ENCODE data around the gene FNDC11.

The FNDC11 gene

DNA sequence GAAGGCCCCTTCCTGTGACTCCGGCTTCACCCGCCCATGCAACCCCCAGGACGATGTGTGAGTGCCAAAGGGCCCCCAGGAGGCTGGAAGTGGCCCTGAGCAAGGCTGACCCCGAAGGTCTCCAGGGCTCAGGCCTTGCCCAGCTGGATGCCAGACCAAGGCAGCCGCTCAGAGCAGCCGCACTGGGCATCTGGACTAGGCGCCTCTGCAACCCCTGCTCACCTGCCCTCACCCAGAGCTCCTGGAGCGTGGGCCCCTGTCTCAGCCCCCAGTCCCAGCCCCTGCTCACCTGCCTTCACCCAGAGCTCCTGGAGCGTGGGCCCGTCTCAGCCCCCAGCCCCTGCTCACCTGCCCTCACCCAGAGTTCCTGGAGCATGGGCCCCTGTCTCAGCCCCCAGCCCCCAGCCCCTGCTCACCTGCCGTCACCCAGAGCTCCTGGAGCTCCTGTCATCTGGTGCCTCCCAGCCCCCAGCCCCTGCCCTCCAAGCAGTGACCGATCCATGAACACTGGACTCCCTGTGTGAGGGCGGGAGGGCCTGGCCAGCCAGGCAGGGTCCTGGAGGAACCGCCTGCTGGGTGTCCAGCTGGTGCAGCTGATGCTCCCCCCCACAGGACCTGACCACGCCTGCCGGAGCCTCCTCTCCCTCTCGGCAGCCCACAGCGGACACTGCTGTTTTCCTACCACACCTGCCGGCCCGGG lies 7.6 kb upstream of the FNDC11 start:
- Histone ChIP-seq H3K18ac (ENCODE audit: low read length) (no peak overlapping the region), H2BK5ac (ENCODE audit: low read length) (no peak overlapping the region), H3K27me3 (ENCODE audit: insufficient read depth, low read length, poor library complexity) (no peaks in the 10 kb centered on the region), H3K4me1 (ENCODE audit: control insufficient read depth, low read depth, low read length) (no peaks in the 10 kb centered on the region), H4K5ac (ENCODE audit: low read length) (no peak overlapping the region), H3K36me3 (ENCODE audit: control insufficient read depth, insufficient read depth, low read length) (no peaks in the 10 kb centered on the region), H3K4me3 (ENCODE audit: low read length) (no peak overlapping the region), H3K79me1 (ENCODE audit: low read length) (no peaks in the 10 kb centered on the region), H3K79me2 (ENCODE audit: control insufficient read depth, insufficient read depth, low read length) (no peaks in the 10 kb centered on the region), H3K23ac (ENCODE audit: low read length) (no peak overlapping the region), H3K9ac (ENCODE audit: low read length) (no peak overlapping the region), H4K8ac (ENCODE audit: low read depth, low read length) (no peak overlapping the region), H3K27ac (ENCODE audit: low read depth, low read length) (no peak overlapping the region), H2AK5ac (ENCODE audit: low read length) (no peak overlapping the region), H3K56ac (ENCODE audit: low read length) (no peak overlapping the region), H3K4me2 (ENCODE audit: low read length) (no peak overlapping the region), H3K4ac (ENCODE audit: low read depth, low read length) (no peak overlapping the region), H2BK120ac (ENCODE audit: low read depth, low read length) (no peak overlapping the region), H2BK15ac (replicated peaks; ENCODE audit: low read depth) (no peak overlapping the region)
- no peak for DNase-seq
- WGBS (ENCODE audit: extremely low coverage, insufficient coverage, low lambda C conversion rate), result no CpG with 5 or more reads among the region's 20 CpGs

GRCh38 chr20:63546956-63547724 lies 6.8 kb upstream of the FNDC11 start:
- no peak for DNase-seq
- H3K18ac ChIP-seq (ENCODE audit: low read length), result no peak overlapping the region
- no peak overlapping the region for H2BK15ac ChIP-seq (replicated peaks; ENCODE audit: low read depth)
- no peak overlapping the region for H3K23ac ChIP-seq (ENCODE audit: low read length)
- WGBS (ENCODE audit: extremely low coverage, insufficient coverage, low lambda C conversion rate), result no CpG with 5 or more reads among the region's 58 CpGs
- no peaks in the 10 kb centered on the region for H3K4me1 ChIP-seq (ENCODE audit: control insufficient read depth, low read depth, low read length)
- no peak overlapping the region for H2AK5ac ChIP-seq (ENCODE audit: low read length)
- no peaks in the 10 kb centered on the region for H3K79me2 ChIP-seq (ENCODE audit: control insufficient read depth, insufficient read depth, low read length)
- H3K27ac ChIP-seq (ENCODE audit: low read depth, low read length), result no peak overlapping the region
- no peak overlapping the region for H3K9ac ChIP-seq (ENCODE audit: low read length)
- H3K4me2 ChIP-seq (ENCODE audit: low read length), result no peak overlapping the region
- no peaks in the 10 kb centered on the region for H3K36me3 ChIP-seq (ENCODE audit: control insufficient read depth, insufficient read depth, low read length)
- H4K5ac ChIP-seq (ENCODE audit: low read length), result no peak overlapping the region
- H4K8ac ChIP-seq (ENCODE audit: low read depth, low read length), result no peak overlapping the region
- no peak overlapping the region for H3K4me3 ChIP-seq (ENCODE audit: low read length)
- no peaks in the 10 kb centered on the region for H3K27me3 ChIP-seq (ENCODE audit: insufficient read depth, low read length, poor library complexity)
- H2BK120ac ChIP-seq (ENCODE audit: low read depth, low read length), result no peak overlapping the region
- H3K56ac ChIP-seq (ENCODE audit: low read length), result peak overlapping the region; percentile 74
- H3K4ac ChIP-seq (ENCODE audit: low read depth, low read length), result no peak overlapping the region
- H3K79me1 ChIP-seq (ENCODE audit: low read length), result no peaks in the 10 kb centered on the region
- no peak overlapping the region for H2BK5ac ChIP-seq (ENCODE audit: low read length)

DNA sequence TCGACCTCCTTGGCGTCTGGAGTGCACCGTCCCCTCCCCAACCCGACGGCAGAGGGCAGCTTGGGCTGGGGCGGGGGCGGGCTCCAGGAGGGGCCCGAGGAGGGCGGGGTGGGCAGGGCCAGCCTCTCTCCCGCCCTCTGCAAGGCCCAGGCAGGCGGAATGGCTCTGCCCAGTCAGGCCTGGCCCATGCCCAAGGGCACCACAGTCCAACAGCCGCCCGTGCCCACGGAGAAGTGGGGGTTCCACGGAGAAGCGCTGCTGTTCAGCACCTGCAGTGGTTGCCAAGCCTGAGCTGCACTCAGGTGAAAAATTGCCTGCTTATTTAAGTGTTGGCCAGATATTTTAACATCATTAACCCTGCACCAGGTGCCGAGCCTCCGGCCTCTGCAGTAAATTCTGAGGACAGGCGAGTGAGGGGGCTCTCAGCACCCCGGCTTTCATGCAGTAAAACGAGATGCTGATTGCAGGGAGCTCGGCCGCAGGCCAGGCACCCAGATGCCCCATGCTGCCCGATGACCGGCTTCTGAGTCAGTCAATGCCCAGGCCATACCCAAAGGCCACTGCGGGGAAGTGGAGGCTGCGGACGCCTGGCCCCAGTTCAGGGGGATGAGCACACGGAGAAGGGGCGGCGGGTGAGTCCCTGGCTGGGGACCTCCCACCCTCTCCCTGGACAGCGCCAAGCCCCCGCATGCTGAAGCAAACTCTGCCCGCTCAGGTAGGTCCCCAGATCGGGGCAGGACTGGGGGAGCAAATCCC lies 6.1 kb upstream of the FNDC11 start, which contains the start of gene SRMS:
TSS of gene SRMS (minus strand) at position 25 of the 756 bp plus-strand sequence. CDS start 286 bp downstream, outside the sequence.
- H2BK120ac ChIP-seq (ENCODE audit: low read depth, low read length), result no peak within 1 kb of the TSS
- no peak within 1 kb of the TSS for H3K4me3 ChIP-seq (ENCODE audit: low read length)
- no peak within 1 kb of the TSS for H3K23ac ChIP-seq (ENCODE audit: low read length)
- no peaks in the 10 kb centered on the region for H3K79me1 ChIP-seq (ENCODE audit: low read length)
- no peak within 1 kb of the TSS for H4K8ac ChIP-seq (ENCODE audit: low read depth, low read length)
- H3K9ac ChIP-seq (ENCODE audit: low read length), result no peak within 1 kb of the TSS
- no peak within 1 kb of the TSS for H2AK5ac ChIP-seq (ENCODE audit: low read length)
- no peak within 1 kb of the TSS for H3K27ac ChIP-seq (ENCODE audit: low read depth, low read length)
- peak; percentile 39 for DNase-seq
- H3K79me2 ChIP-seq (ENCODE audit: control insufficient read depth, insufficient read depth, low read length), result no peaks in the 10 kb centered on the region
- H3K4me1 ChIP-seq (ENCODE audit: control insufficient read depth, low read depth, low read length), result peaks cover under 1% of the 10 kb centered on the region
- H3K4ac ChIP-seq (ENCODE audit: low read depth, low read length), result no peak within 1 kb of the TSS
- peak within 1 kb of the TSS; percentile 74 for H3K56ac ChIP-seq (ENCODE audit: low read length)
- no peak within 1 kb of the TSS for H2BK15ac ChIP-seq (replicated peaks; ENCODE audit: low read depth)
- no peak within 1 kb of the TSS for H2BK5ac ChIP-seq (ENCODE audit: low read length)
- H3K27me3 ChIP-seq (ENCODE audit: insufficient read depth, low read length, poor library complexity), result no peaks in the 10 kb centered on the region
- H4K5ac ChIP-seq (ENCODE audit: low read length), result no peak within 1 kb of the TSS
- no peak within 1 kb of the TSS for H3K4me2 ChIP-seq (ENCODE audit: low read length)
- no peak within 1 kb of the TSS for H3K18ac ChIP-seq (ENCODE audit: low read length)
- H3K36me3 ChIP-seq (ENCODE audit: control insufficient read depth, insufficient read depth, low read length), result no peaks in the 10 kb centered on the region
- WGBS (ENCODE audit: extremely low coverage, insufficient coverage, low lambda C conversion rate), result no CpG with 5 or more reads among the region's 35 CpGs

GRCh38 chr20:63548542-63548941 lies 5.4 kb upstream of the FNDC11 start:
- Histone ChIP-seq H2BK120ac (ENCODE audit: low read depth, low read length) (no peak overlapping the region), H2BK5ac (ENCODE audit: low read length) (no peak overlapping the region), H3K27me3 (ENCODE audit: insufficient read depth, low read length, poor library complexity) (no peaks in the 10 kb centered on the region), H3K4me1 (ENCODE audit: control insufficient read depth, low read depth, low read length) (peaks cover 2% of the 10 kb centered on the region), H3K79me1 (ENCODE audit: low read length) (no peaks in the 10 kb centered on the region), H4K5ac (ENCODE audit: low read length) (no peak overlapping the region), H3K18ac (ENCODE audit: low read length) (no peak overlapping the region), H2AK5ac (ENCODE audit: low read length) (no peak overlapping the region), H3K4me3 (ENCODE audit: low read length) (no peak overlapping the region), H3K27ac (ENCODE audit: low read depth, low read length) (no peak overlapping the region), H3K4ac (ENCODE audit: low read depth, low read length) (no peak overlapping the region), H3K36me3 (ENCODE audit: control insufficient read depth, insufficient read depth, low read length) (no peaks in the 10 kb centered on the region), H4K8ac (ENCODE audit: low read depth, low read length) (no peak overlapping the region), H2BK15ac (replicated peaks; ENCODE audit: low read depth) (no peak overlapping the region), H3K79me2 (ENCODE audit: control insufficient read depth, insufficient read depth, low read length) (no peaks in the 10 kb centered on the region), H3K9ac (ENCODE audit: low read length) (no peak overlapping the region), H3K23ac (ENCODE audit: low read length) (no peak overlapping the region), H3K4me2 (ENCODE audit: low read length) (no peak overlapping the region), H3K56ac (ENCODE audit: low read length) (peak overlapping the region; percentile 5)
- DNase-seq, result no peak
- no CpG with 5 or more reads among the region's 11 CpGs for WGBS (ENCODE audit: extremely low coverage, insufficient coverage, low lambda C conversion rate)

GRCh38 chr20:63549019-63549418 lies 4.9 kb upstream of the FNDC11 start:
- Histone ChIP-seq H2BK5ac (ENCODE audit: low read length) (no peak overlapping the region), H3K36me3 (ENCODE audit: control insufficient read depth, insufficient read depth, low read length) (no peaks in the 10 kb centered on the region), H2BK120ac (ENCODE audit: low read depth, low read length) (no peak overlapping the region), H3K9ac (ENCODE audit: low read length) (no peak overlapping the region), H2AK5ac (ENCODE audit: low read length) (no peak overlapping the region), H4K5ac (ENCODE audit: low read length) (no peak overlapping the region), H3K23ac (ENCODE audit: low read length) (no peak overlapping the region), H3K56ac (ENCODE audit: low read length) (no peak overlapping the region), H3K27ac (ENCODE audit: low read depth, low read length) (no peak overlapping the region), H3K4ac (ENCODE audit: low read depth, low read length) (no peak overlapping the region), H3K4me2 (ENCODE audit: low read length) (no peak overlapping the region), H3K27me3 (ENCODE audit: insufficient read depth, low read length, poor library complexity) (no peaks in the 10 kb centered on the region), H3K79me2 (ENCODE audit: control insufficient read depth, insufficient read depth, low read length) (no peaks in the 10 kb centered on the region), H2BK15ac (replicated peaks; ENCODE audit: low read depth) (no peak overlapping the region), H3K4me3 (ENCODE audit: low read length) (no peak overlapping the region), H4K8ac (ENCODE audit: low read depth, low read length) (no peak overlapping the region), H3K79me1 (ENCODE audit: low read length) (no peaks in the 10 kb centered on the region), H3K4me1 (ENCODE audit: control insufficient read depth, low read depth, low read length) (peaks cover 2% of the 10 kb centered on the region), H3K18ac (ENCODE audit: low read length) (no peak overlapping the region)
- WGBS (ENCODE audit: extremely low coverage, insufficient coverage, low lambda C conversion rate), result no CpG with 5 or more reads among the region's 25 CpGs
- no peak for DNase-seq
